NCI-H1436 (cell line): Measurements from ENCODE around the gene PATL2.
"Not testable (repeated sequence)": the region's sequence is repeated elsewhere in the genome, so short reads cannot be mapped to it uniquely, and the experiment has no call there.

Experiments
- DNase-seq: peaks from one replicate; lab custom pipeline; 2025; lab: John Stamatoyannopoulos, UW

PATL2 gene

DNA sequence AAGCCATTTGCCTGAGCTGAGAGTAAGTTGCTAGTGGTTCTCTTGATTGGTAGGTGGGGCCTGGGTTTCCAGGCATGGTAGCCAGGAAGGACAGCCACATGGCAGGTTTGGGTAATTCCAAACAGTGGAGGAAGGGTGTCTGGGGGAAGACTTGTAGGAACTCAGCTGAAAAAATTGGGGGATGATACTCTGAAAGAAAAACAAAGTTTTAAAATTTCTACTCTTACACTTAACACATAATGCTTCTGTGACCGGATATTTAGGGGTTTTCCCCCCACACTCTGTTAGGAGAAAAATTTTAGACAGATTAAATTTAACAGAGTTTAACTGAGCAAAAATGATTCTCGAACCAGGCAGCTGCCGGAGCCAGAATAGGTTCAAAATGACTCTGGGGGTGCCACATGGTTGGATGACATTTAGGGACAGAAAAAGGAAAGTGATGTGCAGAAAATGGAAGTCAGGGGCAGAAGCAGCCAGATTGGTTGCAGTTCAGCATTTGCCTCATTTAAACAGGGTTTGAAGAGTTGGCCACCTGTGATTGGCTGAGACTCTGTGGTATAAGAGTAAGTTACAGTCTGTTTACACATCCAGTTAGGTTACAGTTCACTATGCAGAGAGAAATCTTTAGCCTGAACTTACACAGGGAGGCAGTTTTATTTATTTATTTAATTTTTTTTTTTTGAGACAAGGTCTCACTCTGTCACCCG lies 8.3 kb upstream of the PATL2 start:
- DNase-seq: no peak

GRCh38 chr15:44718927-44719292 lies 7.8 kb upstream of the PATL2 start:
- DNase-seq: no peak

DNA sequence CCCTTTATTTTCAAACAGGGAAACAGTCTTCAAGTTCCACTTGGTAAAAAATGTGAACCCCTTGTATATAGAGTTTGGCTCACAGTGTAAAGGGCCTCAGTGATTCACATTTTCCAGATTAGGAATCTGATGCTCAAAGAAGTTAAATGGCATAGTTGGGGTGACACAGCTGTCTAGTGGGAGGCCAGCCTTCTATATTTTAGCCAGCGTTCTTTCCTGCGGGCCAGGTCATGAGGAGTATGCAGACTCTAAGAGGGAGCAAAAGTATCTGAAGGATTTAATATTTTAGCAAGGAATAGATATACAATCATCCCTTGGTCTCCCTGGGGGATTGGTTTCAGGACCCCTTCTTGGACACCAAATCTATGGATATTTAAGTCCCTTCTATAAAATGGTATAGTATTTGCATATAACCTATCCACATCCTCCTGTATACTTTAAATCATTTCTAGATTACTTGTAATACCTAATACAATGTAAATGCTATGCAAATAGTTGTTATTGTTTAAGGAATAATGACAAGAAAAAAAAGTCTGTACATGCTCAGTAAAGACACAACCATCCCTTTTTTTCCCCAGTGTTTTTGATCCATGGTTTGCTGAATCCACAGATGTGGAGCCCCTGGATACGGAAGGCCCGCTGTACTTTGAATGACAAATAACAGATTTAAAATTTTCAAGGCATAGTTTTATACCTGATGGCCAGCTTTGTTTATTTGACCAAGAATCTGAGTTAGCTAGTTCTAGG lies 7.2 kb upstream of the PATL2 start:
- no peak for DNase-seq

- no peak for DNase-seq
Observed at GRCh38 chr15:44716983-44717602, 6.0 kb upstream of the PATL2 start.

DNA sequence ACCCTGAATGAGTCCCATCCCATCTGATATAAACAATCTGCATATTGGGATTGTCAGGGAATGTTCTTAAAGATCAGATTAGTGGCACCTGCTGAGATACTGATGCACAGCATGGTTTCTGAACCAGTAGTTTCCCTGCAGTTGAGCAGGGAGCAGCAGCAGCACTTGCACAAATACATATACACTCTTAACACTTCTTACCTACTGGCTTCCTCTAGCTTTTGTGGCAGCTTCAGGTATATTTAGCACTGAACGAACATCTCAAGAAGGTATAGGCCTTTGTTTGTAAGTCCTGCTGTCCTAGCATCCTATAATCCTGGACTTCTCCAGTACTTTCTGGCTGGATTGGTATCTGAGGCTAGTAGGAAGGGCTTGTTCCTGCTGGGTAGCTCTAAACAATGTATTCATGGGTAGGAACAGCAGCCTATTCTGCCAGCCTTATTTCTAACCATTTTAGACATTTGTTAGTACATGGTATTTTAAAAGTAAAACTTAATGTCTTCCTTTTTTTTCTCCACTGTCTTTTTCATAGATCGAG lies 4.7 kb upstream of the PATL2 start:
- DNase-seq: no peak

DNA sequence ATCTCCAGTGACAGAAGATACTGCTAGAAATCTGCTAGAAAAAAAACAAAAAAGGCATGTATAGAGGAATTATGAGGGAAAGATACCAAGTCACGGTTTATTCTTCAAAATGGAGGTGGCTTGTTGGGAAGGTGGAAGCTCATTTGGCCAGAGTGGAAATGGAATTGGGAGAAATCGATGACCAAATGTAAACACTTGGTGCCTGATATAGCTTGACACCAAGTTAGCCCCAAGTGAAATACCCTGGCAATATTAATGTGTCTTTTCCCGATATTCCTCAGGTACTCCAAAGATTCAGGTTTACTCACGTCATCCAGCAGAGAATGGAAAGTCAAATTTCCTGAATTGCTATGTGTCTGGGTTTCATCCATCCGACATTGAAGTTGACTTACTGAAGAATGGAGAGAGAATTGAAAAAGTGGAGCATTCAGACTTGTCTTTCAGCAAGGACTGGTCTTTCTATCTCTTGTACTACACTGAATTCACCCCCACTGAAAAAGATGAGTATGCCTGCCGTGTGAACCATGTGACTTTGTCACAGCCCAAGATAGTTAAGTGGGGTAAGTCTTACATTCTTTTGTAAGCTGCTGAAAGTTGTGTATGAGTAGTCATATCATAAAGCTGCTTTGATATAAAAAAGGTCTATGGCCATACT lies 4.1 kb upstream of the PATL2 start:
- DNase-seq: no peak

DNA sequence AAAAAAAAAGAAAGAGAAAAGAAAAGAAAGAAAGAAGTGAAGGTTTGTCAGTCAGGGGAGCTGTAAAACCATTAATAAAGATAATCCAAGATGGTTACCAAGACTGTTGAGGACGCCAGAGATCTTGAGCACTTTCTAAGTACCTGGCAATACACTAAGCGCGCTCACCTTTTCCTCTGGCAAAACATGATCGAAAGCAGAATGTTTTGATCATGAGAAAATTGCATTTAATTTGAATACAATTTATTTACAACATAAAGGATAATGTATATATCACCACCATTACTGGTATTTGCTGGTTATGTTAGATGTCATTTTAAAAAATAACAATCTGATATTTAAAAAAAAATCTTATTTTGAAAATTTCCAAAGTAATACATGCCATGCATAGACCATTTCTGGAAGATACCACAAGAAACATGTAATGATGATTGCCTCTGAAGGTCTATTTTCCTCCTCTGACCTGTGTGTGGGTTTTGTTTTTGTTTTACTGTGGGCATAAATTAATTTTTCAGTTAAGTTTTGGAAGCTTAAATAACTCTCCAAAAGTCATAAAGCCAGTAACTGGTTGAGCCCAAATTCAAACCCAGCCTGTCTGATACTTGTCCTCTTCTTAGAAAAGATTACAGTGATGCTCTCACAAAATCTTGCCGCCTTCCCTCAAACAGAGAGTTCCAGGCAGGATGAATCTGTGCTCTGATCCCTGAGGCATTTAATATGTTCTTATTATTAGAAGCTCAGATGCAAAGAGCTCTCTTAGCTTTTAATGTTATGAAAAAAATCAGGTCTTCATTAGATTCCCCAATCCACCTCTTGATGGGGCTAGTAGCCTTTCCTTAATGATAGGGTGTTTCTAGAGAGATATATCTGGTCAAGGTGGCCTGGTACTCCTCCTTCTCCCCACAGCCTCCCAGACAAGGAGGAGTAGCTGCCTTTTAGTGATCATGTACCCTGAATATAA lies 2.2 kb upstream of the PATL2 start:
- DNase-seq: peak; percentile 3

DNA sequence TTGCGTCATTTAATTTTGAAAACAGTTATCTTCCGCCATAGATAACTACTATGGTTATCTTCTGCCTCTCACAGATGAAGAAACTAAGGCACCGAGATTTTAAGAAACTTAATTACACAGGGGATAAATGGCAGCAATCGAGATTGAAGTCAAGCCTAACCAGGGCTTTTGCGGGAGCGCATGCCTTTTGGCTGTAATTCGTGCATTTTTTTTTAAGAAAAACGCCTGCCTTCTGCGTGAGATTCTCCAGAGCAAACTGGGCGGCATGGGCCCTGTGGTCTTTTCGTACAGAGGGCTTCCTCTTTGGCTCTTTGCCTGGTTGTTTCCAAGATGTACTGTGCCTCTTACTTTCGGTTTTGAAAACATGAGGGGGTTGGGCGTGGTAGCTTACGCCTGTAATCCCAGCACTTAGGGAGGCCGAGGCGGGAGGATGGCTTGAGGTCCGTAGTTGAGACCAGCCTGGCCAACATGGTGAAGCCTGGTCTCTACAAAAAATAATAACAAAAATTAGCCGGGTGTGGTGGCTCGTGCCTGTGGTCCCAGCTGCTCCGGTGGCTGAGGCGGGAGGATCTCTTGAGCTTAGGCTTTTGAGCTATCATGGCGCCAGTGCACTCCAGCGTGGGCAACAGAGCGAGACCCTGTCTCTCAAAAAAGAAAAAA lies 1.4 kb upstream of the PATL2 start:
- DNase-seq: peak; percentile 46

DNA sequence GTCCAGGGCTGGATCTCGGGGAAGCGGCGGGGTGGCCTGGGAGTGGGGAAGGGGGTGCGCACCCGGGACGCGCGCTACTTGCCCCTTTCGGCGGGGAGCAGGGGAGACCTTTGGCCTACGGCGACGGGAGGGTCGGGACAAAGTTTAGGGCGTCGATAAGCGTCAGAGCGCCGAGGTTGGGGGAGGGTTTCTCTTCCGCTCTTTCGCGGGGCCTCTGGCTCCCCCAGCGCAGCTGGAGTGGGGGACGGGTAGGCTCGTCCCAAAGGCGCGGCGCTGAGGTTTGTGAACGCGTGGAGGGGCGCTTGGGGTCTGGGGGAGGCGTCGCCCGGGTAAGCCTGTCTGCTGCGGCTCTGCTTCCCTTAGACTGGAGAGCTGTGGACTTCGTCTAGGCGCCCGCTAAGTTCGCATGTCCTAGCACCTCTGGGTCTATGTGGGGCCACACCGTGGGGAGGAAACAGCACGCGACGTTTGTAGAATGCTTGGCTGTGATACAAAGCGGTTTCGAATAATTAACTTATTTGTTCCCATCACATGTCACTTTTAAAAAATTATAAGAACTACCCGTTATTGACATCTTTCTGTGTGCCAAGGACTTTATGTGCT lies 721 bp upstream of the PATL2 start:
- no peak for DNase-seq

DNA sequence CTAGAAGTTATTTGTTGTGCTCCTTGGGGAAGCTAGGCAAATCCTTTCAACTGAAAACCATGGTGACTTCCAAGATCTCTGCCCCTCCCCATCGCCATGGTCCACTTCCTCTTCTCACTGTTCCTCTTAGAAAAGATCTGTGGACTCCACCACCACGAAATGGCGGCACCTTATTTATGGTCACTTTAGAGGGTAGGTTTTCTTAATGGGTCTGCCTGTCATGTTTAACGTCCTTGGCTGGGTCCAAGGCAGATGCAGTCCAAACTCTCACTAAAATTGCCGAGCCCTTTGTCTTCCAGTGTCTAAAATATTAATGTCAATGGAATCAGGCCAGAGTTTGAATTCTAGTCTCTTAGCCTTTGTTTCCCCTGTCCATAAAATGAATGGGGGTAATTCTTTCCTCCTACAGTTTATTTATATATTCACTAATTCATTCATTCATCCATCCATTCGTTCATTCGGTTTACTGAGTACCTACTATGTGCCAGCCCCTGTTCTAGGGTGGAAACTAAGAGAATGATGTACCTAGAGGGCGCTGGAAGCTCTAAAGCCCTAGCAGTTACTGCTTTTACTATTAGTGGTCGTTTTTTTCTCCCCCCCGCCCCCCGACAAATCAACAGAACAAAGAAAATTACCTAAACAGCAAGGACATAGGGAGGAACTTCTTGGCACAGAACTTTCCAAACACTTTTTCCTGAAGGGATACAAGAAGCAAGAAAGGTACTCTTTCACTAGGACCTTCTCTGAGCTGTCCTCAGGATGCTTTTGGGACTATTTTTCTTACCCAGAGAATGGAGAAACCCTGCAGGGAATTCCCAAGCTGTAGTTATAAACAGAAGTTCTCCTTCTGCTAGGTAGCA lies 657 bp downstream of the PATL2 start:
- peak; percentile 9 for DNase-seq

DNA sequence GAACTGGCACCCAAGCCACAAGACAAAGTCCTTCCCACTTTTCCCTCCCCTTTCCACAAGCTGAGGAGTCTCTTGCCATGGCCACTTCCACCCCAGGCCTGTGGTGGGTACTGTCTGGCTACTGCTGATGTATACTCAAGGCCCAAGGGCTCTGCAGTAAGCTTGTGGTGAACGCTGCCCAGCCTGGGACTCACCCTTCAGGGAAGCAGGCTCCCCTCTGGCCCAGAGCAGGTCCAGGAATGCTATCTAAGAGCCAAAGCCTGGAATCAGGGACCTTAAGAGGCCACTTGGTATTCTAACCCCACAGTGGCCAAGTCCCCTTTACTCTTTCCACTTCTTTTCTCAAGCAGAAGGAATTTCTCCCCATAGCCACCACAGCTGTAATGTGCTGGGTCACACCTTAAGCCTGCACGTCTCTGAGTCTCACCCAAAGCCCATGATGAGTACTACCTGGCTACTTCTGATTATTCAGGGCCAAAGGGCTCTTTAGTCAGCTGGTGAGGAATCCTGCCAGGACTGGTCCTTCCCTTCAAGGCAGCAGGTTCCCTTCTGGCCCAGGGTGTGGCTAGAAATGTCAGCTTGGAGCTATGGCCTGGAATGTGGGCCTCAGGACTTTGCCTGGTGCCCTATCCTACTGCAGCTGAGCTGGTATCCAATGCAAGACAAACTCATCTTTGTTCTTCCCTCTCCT lies 4.0 kb downstream of the PATL2 start:
- DNase-seq: no peak

- no peak for DNase-seq
Observed at GRCh38 chr15:44706401-44706800, 4.7 kb downstream of the PATL2 start.

DNA sequence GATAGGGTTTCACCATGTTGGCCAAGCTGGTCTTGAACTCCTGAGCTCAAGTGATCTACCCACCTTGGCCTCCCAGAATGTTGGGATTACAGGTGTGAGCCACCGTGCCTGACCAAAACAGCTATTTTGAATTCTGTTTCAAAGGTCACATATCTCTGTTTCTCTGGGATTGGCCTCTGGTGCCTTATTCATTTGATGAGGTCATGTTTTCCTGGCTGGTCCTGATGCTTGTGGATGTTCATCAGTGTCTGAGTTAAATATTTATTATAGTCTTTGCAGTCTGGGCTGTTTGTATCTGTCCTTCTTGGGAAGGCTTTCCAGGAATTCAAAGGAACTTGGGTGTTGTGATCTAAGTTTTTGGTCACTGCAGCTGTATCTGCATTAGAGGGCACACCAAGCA lies 5.1 kb downstream of the PATL2 start:
- DNase-seq: no peak

DNA sequence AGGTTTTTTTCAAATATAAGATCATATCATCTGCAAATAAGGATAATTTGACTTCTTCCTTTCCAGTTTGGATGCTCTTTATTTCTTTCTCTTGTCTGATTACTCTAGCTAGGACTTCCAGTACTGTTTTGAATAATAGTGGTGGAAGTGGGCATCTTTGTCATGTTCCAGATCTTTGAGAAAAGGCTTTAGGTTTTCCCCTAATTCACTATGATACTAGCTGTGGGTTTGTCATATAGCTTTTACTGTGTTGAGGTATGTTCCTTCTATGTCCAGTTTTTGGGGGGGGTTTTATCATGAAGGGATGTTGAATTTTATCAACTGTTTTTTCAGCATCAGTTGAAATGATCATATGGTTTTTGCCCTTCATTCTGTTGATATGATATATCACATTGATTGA lies 10.4 kb downstream of the PATL2 start:
- not testable (repeated sequence) for DNase-seq

DNA sequence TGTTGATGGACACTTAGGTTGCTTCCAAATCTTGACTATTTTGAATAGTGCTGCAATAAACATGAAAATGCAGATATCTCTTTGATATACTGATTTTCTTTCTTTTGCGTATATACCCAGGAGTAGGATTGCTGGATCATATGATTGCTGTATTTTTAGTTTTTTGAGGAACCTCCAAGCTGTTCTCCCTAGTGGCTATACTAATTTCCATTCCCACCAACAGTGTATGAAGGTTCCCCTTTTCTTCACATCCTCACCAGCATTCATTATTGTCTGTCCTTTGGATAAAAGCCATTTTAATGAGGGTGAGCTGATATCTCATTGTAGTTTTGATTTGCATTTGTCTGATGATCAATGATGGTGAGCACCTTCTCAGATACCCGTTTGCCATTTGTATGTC lies 12.5 kb downstream of the PATL2 start:
- no peak for DNase-seq

- DNase-seq: no peak
Observed at GRCh38 chr15:44697014-44697413, 14.1 kb downstream of the PATL2 start.

DNA sequence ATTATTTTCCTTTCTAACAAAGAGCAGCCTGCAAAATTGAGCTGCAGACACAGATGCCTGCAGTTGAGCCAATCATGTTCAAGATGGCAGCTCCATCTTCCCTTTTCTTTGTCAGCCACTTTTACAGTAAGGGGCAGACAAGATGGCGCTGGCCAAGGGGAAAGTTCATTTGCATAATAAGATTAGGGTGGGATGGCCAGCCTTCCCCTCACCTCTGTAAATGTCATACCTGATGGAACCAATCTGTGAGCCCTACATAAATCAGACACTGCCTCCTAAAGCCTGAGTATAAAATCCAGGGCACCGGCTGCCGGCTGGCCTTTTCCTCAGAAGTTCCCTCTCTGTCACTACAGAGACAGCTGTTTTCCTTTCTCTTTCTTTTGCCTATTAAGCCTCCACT lies 15.8 kb downstream of the PATL2 start:
- DNase-seq: no peak

GRCh38 chr15:44694416-44694815 lies 16.7 kb downstream of the PATL2 start:
- DNase-seq: no peak

DNA sequence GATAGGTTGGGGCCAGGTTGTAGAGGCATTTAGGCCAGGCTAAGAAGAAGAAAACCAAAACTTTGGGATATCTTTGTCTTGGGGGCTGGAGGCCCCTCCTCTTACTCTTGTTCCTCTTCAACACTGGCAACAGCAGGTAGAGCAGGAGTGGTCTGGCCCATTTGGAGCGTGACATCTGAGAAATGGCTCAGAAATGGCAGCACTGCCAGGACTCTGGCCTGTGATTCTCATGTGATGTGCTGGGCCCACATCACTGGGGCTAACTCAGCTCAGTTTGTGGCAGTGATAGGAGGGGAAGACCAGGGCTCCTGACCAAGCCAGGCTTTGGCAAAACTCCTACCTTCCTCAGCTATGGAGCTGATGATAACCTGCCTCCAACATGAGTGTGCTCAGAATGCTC lies 18.5 kb downstream of the PATL2 start:
- no peak for DNase-seq
